ENCODE measurements around the gene HOOK2.

HOOK2 gene

DNA sequence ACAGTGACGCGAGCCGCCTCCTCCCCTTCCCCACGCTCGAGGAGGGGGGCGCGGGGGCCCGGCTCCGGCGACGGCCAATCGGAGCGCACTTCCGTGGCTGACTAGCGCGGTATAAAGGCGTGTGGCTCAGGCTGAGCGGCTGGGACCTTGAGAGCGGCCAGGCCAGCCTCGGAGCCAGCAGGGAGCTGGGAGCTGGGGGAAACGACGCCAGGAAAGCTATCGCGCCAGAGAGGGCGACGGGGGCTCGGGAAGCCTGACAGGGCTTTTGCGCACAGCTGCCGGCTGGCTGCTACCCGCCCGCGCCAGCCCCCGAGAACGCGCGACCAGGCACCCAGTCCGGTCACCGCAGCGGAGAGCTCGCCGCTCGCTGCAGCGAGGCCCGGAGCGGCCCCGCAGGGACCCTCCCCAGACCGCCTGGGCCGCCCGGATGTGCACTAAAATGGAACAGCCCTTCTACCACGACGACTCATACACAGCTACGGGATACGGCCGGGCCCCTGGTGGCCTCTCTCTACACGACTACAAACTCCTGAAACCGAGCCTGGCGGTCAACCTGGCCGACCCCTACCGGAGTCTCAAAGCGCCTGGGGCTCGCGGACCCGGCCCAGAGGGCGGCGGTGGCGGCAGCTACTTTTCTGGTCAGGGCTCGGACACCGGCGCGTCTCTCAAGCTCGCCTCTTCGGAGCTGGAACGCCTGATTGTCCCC lies 16.1 kb upstream of the HOOK2 start, which contains the start of gene JUNB:
JUNB (plus strand) TSS at position 142 of the 706 bp plus-strand sequence; CDS start at position 428, 286 bp downstream.
- Histone ChIP-seq H3K27me3 (no peaks in the 10 kb centered on the region), H3K36me3 (peaks cover 8% of the 10 kb centered on the region), H3K9me3 (no peaks in the 10 kb centered on the region), H3K4me3 (ENCODE audit: low read depth in 1 of 2, low read length in 1 of 2) (peak within 1 kb of the TSS; percentile 87 to 99), H3K27ac (peak within 1 kb of the TSS; percentile 100), H3K4me1 (ENCODE audit: control insufficient read depth in 1 of 2, insufficient read depth in 1 of 2, low read depth in 1 of 2, low read length in 1 of 2) (peaks cover 47 to 61% of the 10 kb centered on the region in 2 experiments)
- TF ChIP-seq, protein P1, sequence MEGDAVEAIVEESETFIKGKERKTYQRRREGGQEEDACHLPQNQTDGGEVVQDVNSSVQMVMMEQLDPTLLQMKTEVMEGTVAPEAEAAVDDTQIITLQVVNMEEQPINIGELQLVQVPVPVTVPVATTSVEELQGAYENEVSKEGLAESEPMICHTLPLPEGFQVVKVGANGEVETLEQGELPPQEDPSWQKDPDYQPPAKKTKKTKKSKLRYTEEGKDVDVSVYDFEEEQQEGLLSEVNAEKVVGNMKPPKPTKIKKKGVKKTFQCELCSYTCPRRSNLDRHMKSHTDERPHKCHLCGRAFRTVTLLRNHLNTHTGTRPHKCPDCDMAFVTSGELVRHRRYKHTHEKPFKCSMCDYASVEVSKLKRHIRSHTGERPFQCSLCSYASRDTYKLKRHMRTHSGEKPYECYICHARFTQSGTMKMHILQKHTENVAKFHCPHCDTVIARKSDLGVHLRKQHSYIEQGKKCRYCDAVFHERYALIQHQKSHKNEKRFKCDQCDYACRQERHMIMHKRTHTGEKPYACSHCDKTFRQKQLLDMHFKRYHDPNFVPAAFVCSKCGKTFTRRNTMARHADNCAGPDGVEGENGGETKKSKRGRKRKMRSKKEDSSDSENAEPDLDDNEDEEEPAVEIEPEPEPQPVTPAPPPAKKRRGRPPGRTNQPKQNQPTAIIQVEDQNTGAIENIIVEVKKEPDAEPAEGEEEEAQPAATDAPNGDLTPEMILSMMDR (IDR thresholded peaks at IDR 0.05) = peak; percentile 51

DNA sequence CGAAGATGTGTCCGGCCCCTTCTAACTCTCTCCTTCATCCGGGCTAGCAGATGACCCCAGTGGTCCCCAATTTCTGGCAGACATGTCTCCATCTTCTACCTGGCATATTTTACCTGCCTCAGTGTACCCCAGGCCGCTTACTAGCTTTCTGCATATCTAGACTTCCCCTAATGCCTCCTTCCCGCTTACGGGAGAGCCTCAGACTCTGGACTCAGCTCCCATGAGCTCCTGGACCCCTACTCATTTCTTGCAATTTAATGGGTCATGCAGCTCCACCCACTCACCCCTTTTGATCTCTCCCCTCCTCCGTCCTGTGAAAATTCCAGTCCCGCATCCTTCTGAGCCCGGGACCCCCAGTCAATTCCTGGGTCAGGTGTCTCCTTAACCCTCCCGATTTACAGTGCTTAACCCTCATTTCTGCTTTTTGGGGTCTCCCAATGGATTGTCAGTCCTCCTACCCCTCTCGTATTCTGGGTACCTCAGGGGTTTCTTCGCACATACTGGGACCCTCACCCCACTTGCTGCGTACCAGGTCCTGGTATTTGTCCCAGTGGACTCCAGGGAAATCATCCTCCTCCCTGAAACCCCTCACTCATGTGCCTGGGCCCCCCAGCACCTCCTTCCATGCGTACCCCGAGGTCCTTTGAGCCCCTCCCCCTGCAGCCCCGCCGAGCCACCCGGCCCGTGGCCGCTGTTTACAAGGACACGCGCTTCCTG lies 15.4 kb upstream of the HOOK2 start:
- H3K27me3 ChIP-seq = no peaks in the 10 kb centered on the region
- H3K4me3 ChIP-seq (ENCODE audit: low read depth in 1 of 2, low read length in 1 of 2) = peak overlapping the region; percentile 87 to 99
- peaks cover 47 to 60% of the 10 kb centered on the region in 2 experiments for H3K4me1 ChIP-seq (ENCODE audit: control insufficient read depth in 1 of 2, insufficient read depth in 1 of 2, low read depth in 1 of 2, low read length in 1 of 2)

DNA sequence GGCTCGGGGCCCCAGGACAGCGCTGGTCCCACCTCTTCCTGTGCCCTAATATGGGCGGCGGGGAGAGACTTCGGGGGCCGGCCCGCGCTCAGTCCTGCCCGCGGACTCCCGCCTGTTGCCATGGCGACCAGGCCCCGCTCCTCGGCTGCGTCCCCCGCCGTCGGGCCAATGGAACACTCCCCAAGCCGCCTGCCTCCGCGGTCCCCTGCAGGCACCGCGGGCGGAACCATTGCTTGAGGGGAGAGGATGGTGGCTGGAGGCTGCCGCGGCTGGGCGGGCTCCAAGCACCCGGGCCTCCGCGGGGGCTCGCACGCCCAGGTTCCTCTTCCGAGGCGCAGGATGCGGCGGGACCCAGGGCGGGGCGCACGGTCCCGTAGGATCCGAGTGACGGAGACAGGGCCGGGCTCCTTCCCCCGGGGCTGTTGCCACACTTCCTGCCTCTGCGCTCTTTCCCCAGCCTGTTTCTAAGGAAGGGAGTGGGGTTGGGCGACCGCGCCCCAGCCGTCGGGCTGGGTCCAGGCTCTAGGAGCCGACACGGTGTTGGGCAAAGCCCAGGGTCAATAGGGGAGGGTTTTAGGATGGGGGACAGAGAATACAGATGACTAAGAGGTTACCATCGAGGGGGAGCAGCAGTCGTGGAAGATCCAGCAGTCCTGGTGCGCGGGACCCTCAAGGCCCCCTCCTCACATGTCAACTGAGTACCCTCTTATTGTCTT lies 14.7 kb upstream of the HOOK2 start:
- TF ChIP-seq, protein P1 (IDR thresholded peaks at IDR 0.05) = peak; percentile 58
- Histone ChIP-seq H3K27me3 (no peaks in the 10 kb centered on the region), H3K36me3 (peaks cover 8% of the 10 kb centered on the region), H3K9me3 (no peaks in the 10 kb centered on the region), H3K4me3 (ENCODE audit: low read depth in 1 of 2, low read length in 1 of 2) (peak overlapping the region; percentile 87 to 99), H3K27ac (peak overlapping the region; percentile 100), H3K4me1 (ENCODE audit: control insufficient read depth in 1 of 2, insufficient read depth in 1 of 2, low read depth in 1 of 2, low read length in 1 of 2) (peaks cover 51 to 62% of the 10 kb centered on the region in 2 experiments)

More for the DNA sequence above, 15.4 kb upstream of the HOOK2 start:
- Histone ChIP-seq H3K36me3 (peaks cover 8% of the 10 kb centered on the region), H3K27ac (peak overlapping the region; percentile 100), H3K9me3 (no peaks in the 10 kb centered on the region)
- TF ChIP-seq, protein P1 (IDR thresholded peaks at IDR 0.05) = no peak

DNA sequence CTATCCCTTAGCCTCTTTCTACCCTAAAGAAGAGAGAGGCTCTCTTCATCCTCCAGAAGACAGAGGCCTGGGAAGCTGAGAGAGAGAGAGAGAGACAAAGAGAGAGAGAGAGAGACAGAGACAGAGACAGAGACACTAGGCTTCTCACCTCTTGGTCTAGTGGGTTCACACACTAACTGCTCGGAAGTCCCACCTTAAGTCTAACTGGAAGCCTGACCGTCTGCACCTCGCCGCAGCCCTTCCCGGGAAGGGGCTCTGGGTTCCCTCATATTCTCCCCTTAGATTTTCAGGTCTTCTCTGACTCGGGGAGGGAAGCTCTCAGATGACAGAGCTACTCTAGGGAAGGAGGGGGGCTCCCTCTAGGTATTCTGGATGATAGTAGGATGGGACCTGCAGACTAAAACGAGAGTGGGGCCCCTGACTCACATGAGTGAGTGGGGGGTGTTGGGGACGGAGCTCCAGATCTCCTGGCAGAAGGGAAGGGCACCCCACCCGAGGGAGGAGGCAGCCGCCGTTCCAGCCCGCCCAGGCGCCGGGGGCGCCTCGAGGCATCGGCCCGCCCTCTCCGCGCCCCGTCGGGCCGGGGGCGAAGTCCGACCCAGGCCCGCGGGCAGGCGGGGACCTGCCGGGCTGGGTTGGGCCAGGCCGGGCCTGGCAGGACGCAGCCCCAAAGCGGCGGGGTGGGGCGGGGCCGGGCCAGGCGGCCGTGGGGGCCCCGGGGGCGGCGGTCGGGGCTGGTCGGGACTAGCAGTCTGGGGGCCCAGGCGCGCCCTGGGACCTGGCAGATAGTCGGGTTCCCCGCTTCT lies 13.9 kb upstream of the HOOK2 start:
- TF ChIP-seq, protein P1 (IDR thresholded peaks at IDR 0.05) = no peak
- Histone ChIP-seq H3K9me3 (no peaks in the 10 kb centered on the region), H3K36me3 (peaks cover 8% of the 10 kb centered on the region), H3K27me3 (no peaks in the 10 kb centered on the region), H3K4me3 (ENCODE audit: low read depth in 1 of 2, low read length in 1 of 2) (peak overlapping the region; percentile 87 to 99), H3K27ac (peak overlapping the region; percentile 100), H3K4me1 (ENCODE audit: control insufficient read depth in 1 of 2, insufficient read depth in 1 of 2, low read depth in 1 of 2, low read length in 1 of 2) (peaks cover 51 to 62% of the 10 kb centered on the region in 2 experiments)

DNA sequence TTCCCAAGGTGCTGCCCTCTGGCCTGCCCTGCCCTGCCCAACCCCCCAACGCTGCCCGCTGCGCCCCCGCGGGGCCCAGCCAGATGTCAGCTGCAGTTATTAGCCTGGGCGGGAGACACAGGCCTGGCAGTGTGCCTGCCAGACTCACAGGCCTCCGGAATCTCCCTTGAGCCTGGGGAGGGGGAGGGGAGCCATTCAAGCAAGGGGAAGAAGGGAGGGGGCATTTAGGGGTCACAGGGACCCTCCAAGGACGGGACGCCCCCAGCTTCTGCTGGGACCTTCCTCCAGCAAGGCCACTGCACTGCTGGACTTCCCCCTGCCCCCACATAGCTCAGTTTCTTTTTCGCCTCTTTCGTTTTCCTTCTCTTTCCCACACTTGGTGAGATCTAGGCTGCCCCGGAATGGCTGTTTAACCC lies 13.3 kb upstream of the HOOK2 start:
- Histone ChIP-seq H3K4me3 (ENCODE audit: low read depth in 1 of 2, low read length in 1 of 2) (peak overlapping the region; percentile 87 to 99), H3K4me1 (ENCODE audit: control insufficient read depth in 1 of 2, insufficient read depth in 1 of 2, low read depth in 1 of 2, low read length in 1 of 2) (peaks cover 51 to 65% of the 10 kb centered on the region in 2 experiments), H3K27me3 (no peaks in the 10 kb centered on the region), H3K9me3 (no peaks in the 10 kb centered on the region), H3K36me3 (peaks cover 8% of the 10 kb centered on the region), H3K27ac (peak overlapping the region; percentile 100)
- TF ChIP-seq, protein P1 (IDR thresholded peaks at IDR 0.05) = peak; percentile 12
